Measurements from ENCODE around the gene BBX.
"Not testable (repeated sequence)": the region's sequence is repeated elsewhere in the genome, so short reads cannot be mapped to it uniquely, and the experiment has no call there.

GRCh38 chr3:107565244-107565643 is 42.5 kb downstream of the BBX start:
- not testable (repeated sequence) for TF ChIP-seq CTCF (IDR thresholded peaks at IDR 0.05; ENCODE audit: poor library complexity, severe bottlenecking); RAD21 (conservative IDR thresholded peaks at IDR 0.05); MXI1 (conservative IDR thresholded peaks at IDR 0.05; ENCODE audit: poor library complexity, severe bottlenecking); SMC3 (conservative IDR thresholded peaks at IDR 0.05; ENCODE audit: poor library complexity); EZH2 (IDR thresholded peaks at IDR 0.05; ENCODE audit: borderline replicate concordance, insufficient read depth, low read length, poor library complexity, severe bottlenecking); EP300 (conservative IDR thresholded peaks at IDR 0.05; ENCODE audit: poor library complexity, severe bottlenecking); POLR2AphosphoS5 (IDR thresholded peaks at IDR 0.05); REST (IDR thresholded peaks at IDR 0.05; ENCODE audit: borderline replicate concordance)

Data from neural cell (in vitro differentiated cells).